NCI-H748 treated with DMSO at 0.1 percent for 48 hours (cell line): ENCODE data around the gene NCAPD2.

Experiments
- DNase-seq: peaks from one replicate; lab custom pipeline; 2025; lab: John Stamatoyannopoulos, UW

The NCAPD2 gene

GRCh38 chr12:6493497-6494257, at the start of gene NCAPD2:
Gene NCAPD2, plus strand, starts transcription at chr12:6494102. Its CDS starts 997 bp downstream, at chr12:6495099.
- peak; percentile 59 for DNase-seq

DNA sequence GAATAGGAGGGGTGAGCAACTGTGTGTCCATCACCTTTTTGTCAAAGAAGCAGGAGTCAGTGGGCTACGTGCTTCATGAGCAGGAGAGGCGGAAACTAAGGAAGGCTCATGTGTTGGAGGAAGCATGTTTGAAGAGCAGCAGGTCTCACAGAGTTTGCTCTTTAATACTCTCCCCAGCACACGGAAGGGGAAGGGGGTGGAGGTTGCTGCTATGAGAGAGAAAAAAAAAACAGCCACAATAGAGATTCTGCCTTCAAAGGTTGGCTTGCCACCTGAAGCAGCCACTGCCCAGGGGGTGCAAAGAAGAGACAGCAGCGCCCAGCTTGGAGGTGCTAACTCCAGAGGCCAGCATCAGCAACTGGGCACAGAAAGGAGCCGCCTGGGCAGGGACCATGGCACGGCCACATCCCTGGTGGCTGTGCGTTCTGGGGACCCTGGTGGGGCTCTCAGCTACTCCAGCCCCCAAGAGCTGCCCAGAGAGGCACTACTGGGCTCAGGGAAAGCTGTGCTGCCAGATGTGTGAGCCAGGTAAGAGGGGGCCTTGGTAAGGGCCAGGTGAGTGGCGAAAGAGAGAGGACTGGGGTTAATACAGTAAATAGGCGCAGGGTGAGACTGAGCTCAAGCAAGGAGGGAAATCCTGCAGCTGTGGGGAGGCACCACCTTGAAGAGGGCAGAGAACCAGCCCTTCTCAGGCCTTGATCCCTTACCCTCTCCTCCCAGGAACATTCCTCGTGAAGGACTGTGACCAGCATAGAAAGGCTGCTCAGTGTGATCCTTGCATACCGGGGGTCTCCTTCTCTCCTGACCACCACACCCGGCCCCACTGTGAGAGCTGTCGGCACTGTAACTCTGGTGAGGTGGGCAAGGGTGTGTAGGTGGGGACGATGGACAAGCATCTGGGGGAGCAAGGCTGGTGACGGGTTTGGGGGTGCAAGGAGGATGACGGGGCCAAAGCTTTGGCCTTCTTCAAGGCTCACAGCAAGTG, 48.9 kb upstream of the NCAPD2 start, which contains the start of gene CD27:
Gene CD27, plus strand, starts transcription at position 252 of the 985 bp plus-strand sequence. Its CDS starts 141 bp downstream, at position 393.
- no peak for DNase-seq

DNA sequence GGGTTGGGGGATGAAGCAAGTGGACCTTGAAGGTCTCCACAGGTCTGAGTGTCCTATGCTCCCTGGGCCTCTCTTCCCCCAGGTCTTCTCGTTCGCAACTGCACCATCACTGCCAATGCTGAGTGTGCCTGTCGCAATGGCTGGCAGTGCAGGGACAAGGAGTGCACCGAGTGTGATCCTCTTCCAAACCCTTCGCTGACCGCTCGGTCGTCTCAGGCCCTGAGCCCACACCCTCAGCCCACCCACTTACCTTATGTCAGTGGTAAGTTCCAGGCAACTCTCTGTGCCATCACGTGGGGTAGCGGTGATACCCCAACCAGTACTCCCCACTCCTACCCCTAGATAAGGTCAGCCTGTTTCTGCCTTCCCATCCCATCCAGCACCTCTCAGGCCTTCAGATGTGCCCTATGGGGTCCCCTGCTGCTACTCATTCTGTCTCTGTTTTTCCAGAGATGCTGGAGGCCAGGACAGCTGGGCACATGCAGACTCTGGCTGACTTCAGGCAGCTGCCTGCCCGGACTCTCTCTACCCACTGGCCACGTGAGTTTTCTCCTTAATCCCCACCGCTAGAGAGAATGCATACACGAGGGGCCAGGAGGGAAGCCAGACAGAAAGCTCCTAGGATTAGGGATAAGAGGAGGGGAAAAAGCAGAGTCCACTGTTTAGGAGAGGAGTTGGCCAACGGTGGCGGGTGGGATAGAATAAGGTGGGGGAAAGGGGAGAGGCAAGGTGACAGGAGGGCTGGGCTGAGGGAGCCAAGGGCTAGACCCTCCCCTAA, 43.6 kb upstream of the NCAPD2 start:
- no peak for DNase-seq

DNA sequence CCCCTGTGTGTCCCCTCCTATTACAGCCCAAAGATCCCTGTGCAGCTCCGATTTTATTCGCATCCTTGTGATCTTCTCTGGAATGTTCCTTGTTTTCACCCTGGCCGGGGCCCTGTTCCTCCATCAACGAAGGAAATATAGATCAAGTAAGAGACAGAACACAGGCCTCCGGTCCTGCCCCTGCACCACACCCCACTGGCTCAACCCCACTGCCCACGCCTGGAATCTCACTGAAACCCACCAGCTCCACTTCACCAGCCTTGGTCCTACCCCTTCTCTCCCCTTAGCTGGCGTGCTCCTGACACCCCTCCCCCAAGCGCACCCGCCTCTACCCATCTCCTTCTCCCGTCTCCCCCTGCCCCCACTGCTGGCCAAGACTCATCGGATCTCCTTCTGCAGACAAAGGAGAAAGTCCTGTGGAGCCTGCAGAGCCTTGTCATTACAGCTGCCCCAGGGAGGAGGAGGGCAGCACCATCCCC, 43.0 kb upstream of the NCAPD2 start:
- no peak for DNase-seq

GRCh38 chr12:6451348-6452244, 42.3 kb upstream of the NCAPD2 start, which contains the start of gene TAPBPL:
Gene TAPBPL, plus strand, starts transcription at chr12:6452042. Its CDS starts 207 bp downstream, at chr12:6452249.
- DNase-seq = peak; percentile 54

GRCh38 chr12:6452245-6452943, 41.5 kb upstream of the NCAPD2 start:
- no peak for DNase-seq

DNA sequence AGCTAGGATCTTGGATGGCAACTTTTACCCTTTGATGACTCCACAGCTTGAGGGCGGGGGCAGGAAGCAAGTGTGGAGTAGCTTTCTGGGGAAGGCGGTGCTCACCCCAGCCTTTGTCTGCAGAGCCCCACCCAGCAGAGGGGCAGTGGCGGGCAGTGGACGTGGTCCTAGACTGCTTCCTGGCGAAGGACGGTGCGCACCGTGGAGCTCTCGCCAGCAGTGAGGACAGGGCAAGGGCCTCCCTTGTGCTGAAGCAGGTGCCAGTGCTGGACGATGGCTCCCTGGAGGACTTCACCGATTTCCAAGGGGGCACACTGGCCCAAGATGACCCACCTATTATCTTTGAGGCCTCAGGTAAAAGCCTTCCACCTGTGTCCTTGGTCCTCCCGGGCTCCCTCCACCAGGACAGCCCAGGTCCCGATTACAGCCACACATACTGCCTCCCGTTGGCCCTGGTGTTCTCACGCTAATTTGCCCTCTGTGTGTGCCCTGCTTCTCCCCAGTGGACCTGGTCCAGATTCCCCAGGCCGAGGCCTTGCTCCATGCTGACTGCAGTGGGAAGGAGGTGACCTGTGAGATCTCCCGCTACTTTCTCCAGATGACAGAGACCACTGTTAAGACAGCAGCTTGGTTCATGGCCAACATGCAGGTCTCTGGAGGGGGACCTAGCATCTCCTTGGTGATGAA, 40.8 kb upstream of the NCAPD2 start:
- no peak for DNase-seq

- no peak for DNase-seq
Observed at GRCh38 chr12:6457220-6457945, 36.5 kb upstream of the NCAPD2 start.

GRCh38 chr12:6458281-6459003, 35.5 kb upstream of the NCAPD2 start:
- no peak for DNase-seq

DNA sequence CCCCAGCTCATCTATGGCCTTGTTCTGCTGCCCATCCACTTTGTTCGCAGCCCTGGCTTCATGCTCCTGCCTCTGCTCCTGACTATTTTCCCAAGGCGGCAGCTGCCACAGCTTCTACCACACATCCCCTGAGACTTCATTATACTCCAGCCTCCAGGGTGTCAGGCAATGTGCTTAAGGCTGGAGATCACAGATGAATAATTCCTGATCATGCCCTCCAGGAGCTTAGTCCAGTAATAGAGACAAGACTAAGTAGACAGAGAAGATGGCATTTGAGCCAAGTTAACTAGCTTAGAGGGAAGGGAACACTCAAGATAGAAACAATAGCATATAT, 34.9 kb upstream of the NCAPD2 start:
- DNase-seq = no peak

GRCh38 chr12:6460751-6461371, 33.0 kb upstream of the NCAPD2 start:
- no peak for DNase-seq

DNA sequence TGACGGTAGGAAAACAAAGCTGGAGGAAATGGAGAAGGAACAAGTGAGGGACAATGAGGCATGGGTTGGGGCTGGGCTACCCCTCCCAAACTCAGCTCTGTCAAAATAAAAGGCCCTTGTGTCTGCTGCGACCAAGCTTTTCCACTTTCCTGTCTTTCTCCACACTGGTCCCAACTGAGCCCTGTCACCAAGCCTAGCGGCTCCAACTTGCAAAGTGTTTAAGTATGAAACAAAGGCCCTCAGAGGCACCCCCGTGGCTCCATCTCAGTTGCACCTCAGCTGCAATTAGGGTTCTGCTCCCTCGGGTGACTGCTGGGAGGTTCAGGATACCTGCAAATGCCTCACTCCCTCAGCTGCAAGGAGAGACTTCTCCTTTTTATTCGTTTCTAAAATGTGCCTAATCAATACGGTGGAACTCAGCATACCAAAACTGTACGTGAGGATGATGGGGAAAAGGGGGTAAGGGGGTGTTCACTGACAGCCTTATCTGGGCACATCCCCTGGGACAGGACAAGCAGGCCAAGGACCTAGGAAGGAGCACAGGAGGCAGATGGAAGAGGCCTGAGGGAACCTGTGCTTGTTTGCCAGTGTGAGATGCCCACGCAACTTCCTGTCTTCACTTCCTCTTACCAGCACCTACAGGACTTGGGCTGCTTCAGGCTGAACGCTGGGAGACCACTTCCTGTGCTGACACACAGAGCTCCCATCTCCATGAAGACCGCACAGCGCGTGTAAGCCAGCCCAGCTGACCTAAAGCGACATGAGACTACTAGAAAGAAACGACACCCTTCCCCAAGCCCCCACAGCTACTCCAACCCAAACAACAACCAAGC, 32.3 kb upstream of the NCAPD2 start:
- DNase-seq = no peak

- no peak for DNase-seq
Observed at GRCh38 chr12:6462234-6462995, 31.5 kb upstream of the NCAPD2 start.

DNA sequence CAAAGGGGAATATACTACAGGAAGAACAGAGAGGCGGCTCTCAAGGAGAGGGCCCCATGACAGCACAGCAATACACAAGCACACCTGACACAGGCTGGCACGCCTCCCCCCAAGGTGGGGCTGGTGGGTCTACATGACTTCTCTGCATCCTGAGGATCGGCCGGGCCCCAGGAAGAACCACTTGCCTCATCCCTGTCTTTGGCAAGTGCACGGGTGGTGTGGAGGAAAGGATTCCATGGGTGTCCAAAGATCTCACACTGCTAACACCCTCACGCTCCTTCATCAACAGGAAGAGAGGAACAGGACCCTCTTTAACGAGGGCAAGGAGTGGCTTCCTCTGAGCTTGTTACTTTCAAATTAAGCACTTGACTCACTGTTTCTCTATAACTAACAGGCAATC, 30.7 kb upstream of the NCAPD2 start:
- DNase-seq = no peak

GRCh38 chr12:6463858-6464257, 30.0 kb upstream of the NCAPD2 start:
- no peak for DNase-seq

DNA sequence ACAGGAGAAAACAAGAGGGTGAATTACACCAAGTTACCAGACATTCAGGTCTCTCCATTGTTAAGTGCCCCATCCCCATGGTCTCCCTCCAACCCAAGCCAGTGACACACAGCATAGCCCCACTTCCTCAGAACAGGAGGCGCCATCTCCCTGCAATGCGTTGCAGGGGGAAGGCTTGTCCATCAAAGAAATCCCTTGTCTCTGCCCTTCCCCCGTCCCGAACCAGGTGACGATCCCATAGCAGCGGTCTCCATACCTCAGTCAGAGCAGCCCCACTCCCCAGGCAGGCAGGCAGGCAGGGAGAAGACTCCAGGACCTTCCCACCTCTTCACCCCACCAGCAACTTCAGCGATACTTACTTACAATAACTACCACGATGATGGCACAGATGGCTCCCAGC, 29.4 kb upstream of the NCAPD2 start:
- no peak for DNase-seq
